Fibroblast of lung (primary cell): ENCODE results near the gene DTWD2. TPM values are rescaled to one million over a fixed set of nuclear protein-coding genes. Genes with fewer than 3 reads are reported as not detected.

ENCODE experiments used
- DNase-seq, 2 donors: peaks; one replicate each; pipeline versions ENCODE4 v3.0.0 to v3.0.0-alpha.2; 2010; ENCODE audit warnings: low read depth in 2 of 2
- H2AFZ ChIP-seq: 2 replicates; pipeline ENCODE4 v1.5.1; 2012; ENCODE audit warnings: low read length, control low read depth, inconsistent platforms
- H3K27ac ChIP-seq: 2 replicates; pipeline ENCODE4 v1.5.1; 2011; ENCODE audit warnings: low read length, control low read depth; ENCODE audit not compliant: insufficient read depth
- H3K27me3 ChIP-seq: 2 replicates; pipeline ENCODE4 v1.5.1; 2011; ENCODE audit warnings: mild to moderate bottlenecking, low read length; ENCODE audit not compliant: control insufficient read depth, insufficient read depth
- H3K36me3 ChIP-seq: 2 replicates; pipeline ENCODE4 v1.5.1; 2011; ENCODE audit warnings: low read length; ENCODE audit not compliant: control insufficient read depth, insufficient read depth
- H3K4me1 ChIP-seq: 2 replicates; pipeline ENCODE4 v1.5.1; 2011; ENCODE audit warnings: low read length; ENCODE audit not compliant: control insufficient read depth, insufficient read depth; ENCODE audit errors: extremely low read depth
- H3K4me2 ChIP-seq: 2 replicates; pipeline ENCODE4 v1.5.1; 2011; ENCODE audit warnings: low read length, control low read depth; ENCODE audit not compliant: insufficient read depth; ENCODE audit errors: extremely low read depth
- H3K4me3 ChIP-seq, 4 experiments: fragments of 200-600 bp in 1 of 4; sonication (generic) in 1 of 4; replicated peaks in 1 of 4; 2 replicates each; pipeline ENCODE4 v1.5.1; 2011 to 2016; ENCODE audit warnings: low read length in 4 of 4, low read depth in 3 of 4, mild to moderate bottlenecking in 3 of 4, control low read depth in 2 of 4, inconsistent platforms in 1 of 4, mixed read lengths in 1 of 4; ENCODE audit not compliant: insufficient read depth in 1 of 4; ENCODE audit errors: control extremely low read depth in 1 of 4
- H3K79me2 ChIP-seq: 2 replicates; pipeline ENCODE4 v1.5.1; 2012; ENCODE audit warnings: mild to moderate bottlenecking, low read length, inconsistent platforms; ENCODE audit not compliant: control insufficient read depth, insufficient read depth
- H3K9ac ChIP-seq: 2 replicates; pipeline ENCODE4 v1.5.1; 2011; ENCODE audit warnings: mild to moderate bottlenecking, low read length, control low read depth; ENCODE audit not compliant: insufficient read depth
- H3K9me3 ChIP-seq: 2 replicates; pipeline ENCODE4 v1.5.1; 2012; ENCODE audit warnings: low read depth, low read length; ENCODE audit not compliant: control insufficient read depth, insufficient read depth
- H4K20me1 ChIP-seq: 2 replicates; pipeline ENCODE4 v1.5.1; 2011; ENCODE audit warnings: low read length; ENCODE audit not compliant: control insufficient read depth, insufficient read depth; ENCODE audit errors: extremely low read depth
- CTCF ChIP-seq, 2 donors: IDR thresholded peaks in 1 of 2; conservative IDR thresholded peaks in 1 of 2; 1 replicate in 1 of 2; 2 replicates in 1 of 2; pipeline ENCODE4 v1.5.1; 2011 to 2012; ENCODE audit warnings: low read length in 2 of 2, control low read depth in 1 of 2, inconsistent platforms in 1 of 2, low read depth in 1 of 2, mild to moderate bottlenecking in 1 of 2
- EZH2 ChIP-seq: IDR thresholded peaks from 2 replicates; pipeline ENCODE4 v1.5.1; 2012; ENCODE audit warnings: low read length, control low read depth, mild to moderate bottlenecking; ENCODE audit errors: missing control alignments
- polyA plus RNA-seq, 2 donors: library from polyadenylated mRNA; depleted of rRNA in 1 of 2; stranded (reverse) in 1 of 2; unstranded in 1 of 2; fragments of >200 nt; gene quantifications; 2 replicates each; pipeline ENCODE4 v1.2.1, GENCODE V29; 2011 to 2012; ENCODE audit warnings: missing spikeins in 1 of 2
- total RNA-seq: library from RNA; depleted of rRNA; stranded (reverse); fragments of >200 nt; gene quantifications from 2 replicates; pipeline ENCODE4 v1.2.1, GENCODE V29; 2014

DTWD2 gene
- total and polyA plus RNA-seq, 2 donors (not counting 1 experiment from before 2014, with no cell fraction given): 2.8 to 4.8 TPM

DNA sequence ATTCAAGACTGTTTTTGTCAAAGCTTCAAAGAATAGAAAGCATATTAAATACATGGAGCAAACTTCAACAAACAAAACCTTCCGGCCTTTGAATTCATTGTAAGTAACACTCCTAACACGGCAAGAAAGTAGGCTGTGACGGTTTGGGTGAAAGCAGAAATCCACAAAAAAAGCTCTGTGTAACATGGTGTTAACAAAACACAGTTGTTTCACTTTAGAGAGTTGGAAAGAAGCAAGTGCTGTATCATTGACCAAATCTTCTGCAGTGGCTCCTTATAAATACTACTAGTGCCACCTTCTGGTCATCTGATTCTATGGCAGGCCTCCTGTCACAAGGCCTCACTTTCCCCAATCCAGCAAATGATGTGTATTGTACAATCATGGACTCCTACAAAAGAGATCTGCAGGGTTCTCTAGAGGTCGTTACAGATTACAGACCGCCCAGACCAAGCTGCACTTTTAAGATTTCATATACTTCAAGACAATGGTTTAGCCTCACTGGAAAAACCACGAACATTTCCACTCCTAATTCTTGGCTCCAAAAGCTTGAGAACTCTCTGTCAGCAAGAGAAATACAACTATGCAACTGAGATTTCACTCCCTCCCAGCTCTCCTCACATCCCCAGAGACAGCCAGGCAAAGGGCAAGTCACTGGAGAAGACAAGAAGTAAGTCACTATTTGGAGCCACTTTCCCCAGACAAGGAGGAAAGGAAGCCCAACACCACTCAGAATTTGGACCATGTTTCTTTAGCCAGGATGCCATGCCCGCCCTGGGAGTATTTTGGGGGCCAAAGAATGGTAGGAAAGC, 196.2 kb downstream of the DTWD2 start:
- Histone ChIP-seq H3K36me3 (no peaks in the 10 kb centered on the region), H2AFZ (peak overlapping the region; percentile 80), H3K4me1 (no peaks in the 10 kb centered on the region), H3K79me2 (no peaks in the 10 kb centered on the region), H3K27ac (no peak overlapping the region), H4K20me1 (no peaks in the 10 kb centered on the region), H3K27me3 (no peaks in the 10 kb centered on the region), H3K4me2 (peak overlapping the region; percentile 51), H3K4me3 (peak overlapping the region in 3 of 4 experiments; percentile 17 to 40 (median 32)), H3K9me3 (no peaks in the 10 kb centered on the region), H3K9ac (no peak overlapping the region)
- DNase-seq: peak; percentile 71 to 86
- TF ChIP-seq CTCF (conservative IDR thresholded peaks at IDR 0.05 in 1 of 2, IDR thresholded peaks at IDR 0.05 in 1 of 2; ENCODE audit: low read depth in 1 of 2, low read length in 2 of 2): peak; percentile 77 to 87
- TF ChIP-seq EZH2: no peak

DNA sequence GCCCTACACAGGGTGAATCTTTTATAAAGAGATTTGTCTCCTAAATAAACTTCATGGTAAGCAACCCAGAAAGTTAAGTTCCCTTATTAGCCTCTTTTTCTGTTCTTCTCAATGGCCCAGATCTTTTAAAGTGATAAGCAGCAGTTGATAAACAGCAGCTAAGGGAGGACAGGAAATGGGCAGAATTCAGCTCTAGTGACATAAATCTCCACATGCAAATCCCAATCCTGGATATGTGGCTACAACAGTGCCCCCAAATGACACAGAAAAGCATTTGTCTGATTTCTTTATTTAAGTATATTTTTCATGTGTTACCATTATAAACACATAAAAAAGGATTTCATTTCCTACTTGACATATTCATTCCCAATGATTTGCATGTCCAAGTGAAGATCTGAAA, 199.0 kb downstream of the DTWD2 start:
- Histone ChIP-seq H3K4me2 (no peak overlapping the region), H3K79me2 (no peaks in the 10 kb centered on the region), H3K36me3 (no peaks in the 10 kb centered on the region), H3K27ac (no peak overlapping the region), H3K4me1 (no peaks in the 10 kb centered on the region), H2AFZ (no peak overlapping the region), H3K27me3 (no peaks in the 10 kb centered on the region), H4K20me1 (no peaks in the 10 kb centered on the region), H3K9ac (no peak overlapping the region), H3K4me3 (no peak overlapping the region), H3K9me3 (no peaks in the 10 kb centered on the region)
- DNase-seq: peak in 1 of 2 donors; percentile 5
- TF ChIP-seq EZH2: no peak
- TF ChIP-seq CTCF (conservative IDR thresholded peaks at IDR 0.05 in 1 of 2, IDR thresholded peaks at IDR 0.05 in 1 of 2; ENCODE audit: low read depth in 1 of 2, low read length in 2 of 2): no peak

GRCh38 chr5:118788351-118788750, 200.0 kb downstream of the DTWD2 start:
- no peak overlapping the region for H3K4me3 ChIP-seq
- no peaks in the 10 kb centered on the region for H3K4me1 ChIP-seq
- no peaks in the 10 kb centered on the region for H3K79me2 ChIP-seq
- H3K9me3 ChIP-seq: no peaks in the 10 kb centered on the region
- no peak overlapping the region for H3K9ac ChIP-seq
- H3K36me3 ChIP-seq: no peaks in the 10 kb centered on the region
- H3K27ac ChIP-seq: no peak overlapping the region
- no peak overlapping the region for H2AFZ ChIP-seq
- H3K27me3 ChIP-seq: no peaks in the 10 kb centered on the region
- TF ChIP-seq EZH2: no peak
- no peak for TF ChIP-seq CTCF (conservative IDR thresholded peaks at IDR 0.05 in 1 of 2, IDR thresholded peaks at IDR 0.05 in 1 of 2; ENCODE audit: low read depth in 1 of 2, low read length in 2 of 2)
- no peaks in the 10 kb centered on the region for H4K20me1 ChIP-seq
- no peak for DNase-seq
- H3K4me2 ChIP-seq: no peak overlapping the region

Other genes starting within 250 kb of the DTWD2 start
- 45.5 and 59.5 TPM in 2 replicates for gene DMXL1, start 82.5 kb upstream of the DTWD2 start, total RNA-seq
- gene DMXL1, start 82.5 kb upstream of the DTWD2 start, polyA plus RNA-seq: 17.1 and 21.1 TPM in 2 replicates